GM23248 (cell line): Measurements from ENCODE around the gene VASH1.

Experiments
- EZH2 ChIP-seq: fragments of 200-600 bp; sonication (generic); IDR thresholded peaks from 2 replicates; pipeline ENCODE4 v1.6.1; 2018; ENCODE audit warnings: antibody characterized with exemption, mild to moderate bottlenecking; ENCODE audit not compliant: insufficient read depth, poor library complexity, severe bottlenecking
- EZH2phosphoT487 ChIP-seq: fragments of 200-600 bp; sonication (generic); IDR thresholded peaks from 2 replicates; pipeline ENCODE4 v1.6.1; 2018; ENCODE audit warnings: antibody characterized with exemption, moderate library complexity, mild to moderate bottlenecking, low read depth; ENCODE audit not compliant: insufficient read depth

GRCh38 chr14:76781648-76782051 lies 20.4 kb downstream of the VASH1 start:
- no peak for TF ChIP-seq EZH2
- no peak for TF ChIP-seq EZH2phosphoT487
